ENCODE measurements around the gene STARD13. TPM values are rescaled to one million over a fixed set of nuclear protein-coding genes. Genes with fewer than 3 reads are reported as not detected.

Gene STARD13
- total RNA-seq, 1 experiment from 2014 or later, result 2.1 TPM

DNA sequence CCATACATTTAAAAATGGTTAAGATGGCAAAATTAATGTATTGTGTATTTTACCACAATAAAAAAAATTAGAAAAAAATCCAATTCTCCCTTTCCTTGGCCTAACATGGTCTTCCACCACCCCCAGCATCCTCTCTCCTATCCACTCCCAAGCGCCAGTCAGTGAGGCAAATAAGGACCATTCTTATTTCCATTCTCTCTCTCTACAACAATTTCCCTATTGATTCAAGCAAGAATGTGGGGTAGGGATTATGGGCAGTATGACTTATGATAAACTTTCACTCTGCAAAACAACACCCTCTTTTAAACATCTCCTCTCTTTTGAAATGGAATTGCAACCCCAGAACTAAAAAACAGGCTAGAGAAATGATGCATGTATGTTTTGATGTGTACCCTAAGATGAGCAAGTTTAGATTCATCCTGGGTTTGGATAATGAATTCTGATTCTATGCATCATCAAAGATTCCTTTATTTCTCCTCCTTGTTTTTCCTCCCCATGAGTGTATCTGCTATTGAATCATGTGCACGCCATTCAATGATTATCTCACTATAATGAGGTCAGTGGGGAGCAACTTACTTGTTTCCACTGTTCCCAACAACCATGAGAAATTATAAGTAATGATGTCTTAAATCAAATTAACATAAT is 3.5 kb downstream of the STARD13 start:
- no peak overlapping the region for H3K27ac ChIP-seq (ENCODE audit: insufficient read length, low read depth, low read length)
- H3K4me1 Mint-ChIP-seq, result peaks cover 23 to 31% of the 10 kb centered on the region in 2 experiments

More for the DNA sequence above, 3.5 kb downstream of the STARD13 start:
- no peak overlapping the region for H3K14ac ChIP-seq (ENCODE audit: insufficient read depth, low read length)
- H3K4ac ChIP-seq (ENCODE audit: low read depth, low read length), result no peak overlapping the region
- H3K9ac ChIP-seq (ENCODE audit: extremely low read depth, insufficient read length, low read length), result no peak overlapping the region
- H3K4me2 ChIP-seq (ENCODE audit: insufficient read depth, insufficient read length, low read length), result no peak overlapping the region
- no peak overlapping the region for H2AFZ ChIP-seq (ENCODE audit: low read length)
- H3K23ac ChIP-seq (ENCODE audit: insufficient read length, low read depth, low read length), result no peak overlapping the region
- no peaks in the 10 kb centered on the region for H3K36me3 Mint-ChIP-seq (ENCODE audit: insufficient read depth in 1 of 3, low read depth in 3 of 3)
- WGBS (ENCODE audit: extremely low coverage, insufficient read length, low lambda C conversion rate), result no CpG with 5 or more reads among the region's 2 CpGs
- no peak overlapping the region for H2BK12ac ChIP-seq (ENCODE audit: insufficient read length, low read depth, low read length)
- no peak overlapping the region for H3K56ac ChIP-seq (ENCODE audit: insufficient read length, low read depth, low read length)
- H3K79me1 ChIP-seq (ENCODE audit: insufficient read depth, low read depth, low read length, poor library complexity, severe bottlenecking), result no peaks in the 10 kb centered on the region
- no peaks in the 10 kb centered on the region; the same call in 1 of the 2 replicates for H3K27me3 Mint-ChIP-seq (ENCODE audit: low read depth)
- no peaks in the 10 kb centered on the region for H3K9me3 Mint-ChIP-seq
- H3K18ac ChIP-seq (ENCODE audit: insufficient read length, low read depth, low read length), result no peak overlapping the region
- H2AK5ac ChIP-seq (ENCODE audit: insufficient read length, low read length), result no peak overlapping the region
- no peaks in the 10 kb centered on the region for H3K9me3 ChIP-seq (ENCODE audit: control insufficient read depth, low read depth, low read length)
- H3K4me3 Mint-ChIP-seq, result no peak overlapping the region
- no peak overlapping the region for H3K27ac Mint-ChIP-seq
- peaks cover 4% of the 10 kb centered on the region for H3K23me2 ChIP-seq (ENCODE audit: insufficient read length, low read depth, low read length, poor library complexity, severe bottlenecking)
- H3K27me3 ChIP-seq (ENCODE audit: insufficient read depth, low read length), result no peaks in the 10 kb centered on the region
- H4K8ac ChIP-seq (replicated peaks; ENCODE audit: insufficient read length, low read depth, low read length), result no peak overlapping the region
- H3K79me2 ChIP-seq (ENCODE audit: insufficient read depth, low read length), result no peaks in the 10 kb centered on the region
- H2BK120ac ChIP-seq (ENCODE audit: low read depth, low read length, poor library complexity, severe bottlenecking), result no peak overlapping the region
- no peaks in the 10 kb centered on the region; the same call in 1 of the 2 replicates for H3K4me1 ChIP-seq (ENCODE audit: insufficient read depth, low read length)
- H4K20me1 ChIP-seq (ENCODE audit: control insufficient read depth, insufficient read depth, insufficient read length), result no peaks in the 10 kb centered on the region
- TF ChIP-seq, protein P1, sequence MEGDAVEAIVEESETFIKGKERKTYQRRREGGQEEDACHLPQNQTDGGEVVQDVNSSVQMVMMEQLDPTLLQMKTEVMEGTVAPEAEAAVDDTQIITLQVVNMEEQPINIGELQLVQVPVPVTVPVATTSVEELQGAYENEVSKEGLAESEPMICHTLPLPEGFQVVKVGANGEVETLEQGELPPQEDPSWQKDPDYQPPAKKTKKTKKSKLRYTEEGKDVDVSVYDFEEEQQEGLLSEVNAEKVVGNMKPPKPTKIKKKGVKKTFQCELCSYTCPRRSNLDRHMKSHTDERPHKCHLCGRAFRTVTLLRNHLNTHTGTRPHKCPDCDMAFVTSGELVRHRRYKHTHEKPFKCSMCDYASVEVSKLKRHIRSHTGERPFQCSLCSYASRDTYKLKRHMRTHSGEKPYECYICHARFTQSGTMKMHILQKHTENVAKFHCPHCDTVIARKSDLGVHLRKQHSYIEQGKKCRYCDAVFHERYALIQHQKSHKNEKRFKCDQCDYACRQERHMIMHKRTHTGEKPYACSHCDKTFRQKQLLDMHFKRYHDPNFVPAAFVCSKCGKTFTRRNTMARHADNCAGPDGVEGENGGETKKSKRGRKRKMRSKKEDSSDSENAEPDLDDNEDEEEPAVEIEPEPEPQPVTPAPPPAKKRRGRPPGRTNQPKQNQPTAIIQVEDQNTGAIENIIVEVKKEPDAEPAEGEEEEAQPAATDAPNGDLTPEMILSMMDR (conservative IDR thresholded peaks at IDR 0.05), result no peak
- no peak overlapping the region for H4K5ac ChIP-seq (ENCODE audit: insufficient read length, low read depth, low read length)
- DNase-seq, result no peak
- no peak overlapping the region for H2BK15ac ChIP-seq (ENCODE audit: low read depth, low read length)
- no peak overlapping the region for H2BK5ac ChIP-seq (ENCODE audit: insufficient read length, low read length)
- H3T11ph ChIP-seq (ENCODE audit: low read length), result no peak overlapping the region
- H2BK20ac ChIP-seq (ENCODE audit: low read depth, low read length, poor library complexity, severe bottlenecking), result no peak overlapping the region
- no peak overlapping the region for H4K91ac ChIP-seq (ENCODE audit: insufficient read length, low read depth, low read length)

All from H9 (cell line).